NCI-H446 treated with DMSO at 0.1 percent for 48 hours (cell line): ENCODE results near the gene RAD51B.

ENCODE experiments used
- DNase-seq: peaks from one replicate; lab custom pipeline; 2025; lab: John Stamatoyannopoulos, UW

Gene RAD51B

GRCh38 chr14:68391311-68392014 lies 571.9 kb downstream of the RAD51B start:
- DNase-seq, result no peak

GRCh38 chr14:68392393-68393141 lies 573.0 kb downstream of the RAD51B start:
- DNase-seq, result no peak

GRCh38 chr14:68393259-68393658 lies 573.7 kb downstream of the RAD51B start:
- no peak for DNase-seq

- DNase-seq, result no peak
Observed at GRCh38 chr14:68394118-68394763, 574.7 kb downstream of the RAD51B start.

GRCh38 chr14:68394764-68395143 lies 575.2 kb downstream of the RAD51B start:
- DNase-seq, result no peak

- no peak for DNase-seq
Observed at GRCh38 chr14:68395604-68396003, 576.0 kb downstream of the RAD51B start.

- DNase-seq, result no peak
Observed at GRCh38 chr14:68396461-68396860, 576.9 kb downstream of the RAD51B start.

- DNase-seq, result no peak
Observed at GRCh38 chr14:68397371-68397811, 577.8 kb downstream of the RAD51B start.

- DNase-seq, result no peak
Observed at GRCh38 chr14:68397822-68398221, 578.2 kb downstream of the RAD51B start.

GRCh38 chr14:68398370-68398769 lies 578.8 kb downstream of the RAD51B start:
- DNase-seq, result no peak

GRCh38 chr14:68399971-68400370 lies 580.4 kb downstream of the RAD51B start:
- no peak for DNase-seq

- DNase-seq, result no peak
Observed at GRCh38 chr14:68401317-68401716, 581.7 kb downstream of the RAD51B start.

GRCh38 chr14:68401855-68402254 lies 582.3 kb downstream of the RAD51B start:
- DNase-seq, result no peak

- no peak for DNase-seq
Observed at GRCh38 chr14:68402525-68403101, 583.0 kb downstream of the RAD51B start.

GRCh38 chr14:68403191-68404145 lies 583.9 kb downstream of the RAD51B start:
- no peak for DNase-seq

- DNase-seq, result no peak
Observed at GRCh38 chr14:68404146-68404527, 584.6 kb downstream of the RAD51B start.

GRCh38 chr14:68404652-68405183 lies 585.1 kb downstream of the RAD51B start:
- DNase-seq, result no peak

GRCh38 chr14:68405961-68406360 lies 586.4 kb downstream of the RAD51B start:
- no peak for DNase-seq

GRCh38 chr14:68407285-68407684 lies 587.7 kb downstream of the RAD51B start:
- DNase-seq, result no peak

GRCh38 chr14:68407825-68408224 lies 588.2 kb downstream of the RAD51B start:
- no peak for DNase-seq

- DNase-seq, result no peak
Observed at GRCh38 chr14:68408680-68409079, 589.1 kb downstream of the RAD51B start.
